ENCODE data around the gene LCE1D.

LCE1D gene

DNA sequence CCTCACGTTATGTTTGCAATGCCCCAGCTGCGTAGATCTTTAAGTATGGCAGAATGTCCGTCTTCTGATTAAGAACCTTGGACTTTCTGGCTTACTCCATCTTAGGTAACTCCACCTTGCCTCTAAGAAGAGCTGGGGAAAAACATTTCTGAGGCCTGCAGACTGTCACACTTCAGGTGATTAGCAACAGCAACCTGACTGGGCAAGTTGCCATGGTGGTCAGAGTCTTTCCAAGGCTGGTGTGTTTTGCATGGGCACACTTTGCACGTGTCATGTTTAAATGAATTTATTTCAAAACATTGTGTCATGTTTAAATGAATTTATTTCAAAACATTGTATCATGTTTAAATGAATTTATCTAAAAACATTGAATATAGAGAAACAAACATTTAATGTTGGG lies 37.9 kb upstream of the LCE1D start:
- Histone ChIP-seq H2BK15ac (replicated peaks; ENCODE audit: low read depth) (no peak overlapping the region), H3K4me3 (ENCODE audit: low read length) (no peak overlapping the region), H3K27ac (ENCODE audit: low read depth, low read length) (no peak overlapping the region), H4K8ac (ENCODE audit: low read depth, low read length) (no peak overlapping the region), H3K27me3 (ENCODE audit: insufficient read depth, low read length, poor library complexity) (no peaks in the 10 kb centered on the region), H3K79me1 (ENCODE audit: low read length) (no peaks in the 10 kb centered on the region), H2AK5ac (ENCODE audit: low read length) (no peak overlapping the region), H3K4me1 (ENCODE audit: control insufficient read depth, low read depth, low read length) (no peaks in the 10 kb centered on the region), H2BK120ac (ENCODE audit: low read depth, low read length) (no peak overlapping the region), H4K5ac (ENCODE audit: low read length) (no peak overlapping the region), H3K18ac (ENCODE audit: low read length) (no peak overlapping the region), H3K56ac (ENCODE audit: low read length) (no peak overlapping the region), H3K4ac (ENCODE audit: low read depth, low read length) (no peak overlapping the region), H3K4me2 (ENCODE audit: low read length) (no peak overlapping the region), H3K79me2 (ENCODE audit: control insufficient read depth, insufficient read depth, low read length) (no peaks in the 10 kb centered on the region), H3K9ac (ENCODE audit: low read length) (no peak overlapping the region), H3K36me3 (ENCODE audit: control insufficient read depth, insufficient read depth, low read length) (no peaks in the 10 kb centered on the region), H2BK5ac (ENCODE audit: low read length) (no peak overlapping the region), H3K23ac (ENCODE audit: low read length) (no peak overlapping the region)
- no CpG with 5 or more reads among the region's 4 CpGs for WGBS (ENCODE audit: extremely low coverage, insufficient coverage, low lambda C conversion rate)
- no peak for DNase-seq

DNA sequence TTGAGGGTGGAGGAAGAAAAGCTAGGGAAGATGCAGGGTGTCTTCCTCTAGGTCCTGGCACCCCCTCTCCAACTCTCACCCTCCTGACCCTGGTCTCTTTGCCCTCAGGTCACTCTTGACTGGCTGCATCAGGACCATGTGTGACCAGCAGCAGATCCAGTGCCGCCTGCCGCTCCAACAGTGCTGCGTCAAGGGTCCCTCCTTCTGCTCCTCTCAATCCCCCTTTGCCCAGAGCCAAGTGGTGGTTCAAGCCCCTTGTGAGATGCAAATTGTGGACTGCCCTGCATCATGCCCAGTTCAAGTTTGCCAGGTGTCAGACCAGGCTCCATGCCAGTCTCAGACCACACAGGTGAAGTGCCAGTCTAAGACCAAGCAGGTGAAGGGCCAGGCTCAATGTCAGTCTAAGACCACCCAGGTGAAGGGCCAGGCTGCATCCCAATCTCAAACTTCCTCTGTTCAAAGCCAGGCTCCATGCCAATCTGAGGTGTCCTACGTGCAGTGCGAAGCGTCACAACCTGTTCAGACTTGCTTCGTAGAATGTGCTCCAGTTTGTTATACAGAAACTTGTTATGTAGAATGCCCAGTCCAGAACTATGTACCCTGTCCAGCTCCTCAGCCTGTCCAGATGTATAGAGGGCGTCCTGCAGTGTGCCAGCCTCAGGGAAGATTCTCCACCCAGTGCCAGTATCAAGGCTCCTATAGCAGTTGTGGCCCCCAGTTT lies 36.9 kb upstream of the LCE1D start:
- Histone ChIP-seq H3K9ac (ENCODE audit: low read length) (no peak overlapping the region), H3K79me2 (ENCODE audit: control insufficient read depth, insufficient read depth, low read length) (no peaks in the 10 kb centered on the region), H4K8ac (ENCODE audit: low read depth, low read length) (no peak overlapping the region), H3K4me3 (ENCODE audit: low read length) (no peak overlapping the region), H3K79me1 (ENCODE audit: low read length) (no peaks in the 10 kb centered on the region), H2AK5ac (ENCODE audit: low read length) (no peak overlapping the region), H3K4ac (ENCODE audit: low read depth, low read length) (no peak overlapping the region), H3K23ac (ENCODE audit: low read length) (no peak overlapping the region), H3K4me1 (ENCODE audit: control insufficient read depth, low read depth, low read length) (no peaks in the 10 kb centered on the region), H3K56ac (ENCODE audit: low read length) (no peak overlapping the region), H2BK15ac (replicated peaks; ENCODE audit: low read depth) (no peak overlapping the region), H4K5ac (ENCODE audit: low read length) (no peak overlapping the region), H3K36me3 (ENCODE audit: control insufficient read depth, insufficient read depth, low read length) (no peaks in the 10 kb centered on the region), H2BK120ac (ENCODE audit: low read depth, low read length) (no peak overlapping the region), H3K27ac (ENCODE audit: low read depth, low read length) (no peak overlapping the region), H3K27me3 (ENCODE audit: insufficient read depth, low read length, poor library complexity) (no peaks in the 10 kb centered on the region), H3K4me2 (ENCODE audit: low read length) (no peak overlapping the region), H2BK5ac (ENCODE audit: low read length) (no peak overlapping the region), H3K18ac (ENCODE audit: low read length) (no peak overlapping the region)
- no CpG with 5 or more reads among the region's 8 CpGs for WGBS (ENCODE audit: extremely low coverage, insufficient coverage, low lambda C conversion rate)
- no peak for DNase-seq

DNA sequence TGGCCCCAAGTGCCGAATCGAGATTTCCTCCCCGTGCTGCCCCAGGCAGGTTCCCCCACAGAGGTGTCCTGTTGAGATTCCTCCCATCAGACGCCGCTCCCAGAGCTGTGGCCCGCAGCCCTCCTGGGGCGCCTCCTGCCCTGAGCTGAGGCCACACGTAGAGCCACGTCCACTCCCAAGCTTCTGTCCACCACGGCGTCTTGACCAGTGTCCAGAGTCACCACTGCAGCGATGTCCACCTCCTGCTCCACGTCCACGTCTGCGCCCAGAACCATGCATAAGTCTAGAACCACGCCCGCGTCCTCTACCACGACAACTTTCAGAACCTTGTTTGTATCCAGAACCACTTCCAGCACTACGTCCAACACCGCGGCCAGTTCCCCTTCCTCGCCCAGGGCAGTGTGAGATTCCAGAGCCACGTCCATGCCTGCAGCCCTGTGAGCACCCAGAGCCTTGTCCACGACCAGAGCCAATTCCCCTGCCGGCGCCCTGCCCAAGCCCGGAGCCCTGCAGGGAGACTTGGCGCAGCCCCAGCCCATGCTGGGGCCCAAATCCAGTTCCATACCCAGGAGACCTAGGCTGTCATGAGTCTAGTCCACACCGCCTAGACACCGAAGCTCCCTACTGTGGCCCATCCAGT lies 35.9 kb upstream of the LCE1D start:
- Histone ChIP-seq H3K79me1 (ENCODE audit: low read length) (no peaks in the 10 kb centered on the region), H2BK5ac (ENCODE audit: low read length) (no peak overlapping the region), H3K18ac (ENCODE audit: low read length) (no peak overlapping the region), H2AK5ac (ENCODE audit: low read length) (no peak overlapping the region), H3K27me3 (ENCODE audit: insufficient read depth, low read length, poor library complexity) (no peaks in the 10 kb centered on the region), H3K4ac (ENCODE audit: low read depth, low read length) (no peak overlapping the region), H2BK120ac (ENCODE audit: low read depth, low read length) (no peak overlapping the region), H3K4me3 (ENCODE audit: low read length) (no peak overlapping the region), H3K27ac (ENCODE audit: low read depth, low read length) (no peak overlapping the region), H3K4me1 (ENCODE audit: control insufficient read depth, low read depth, low read length) (no peaks in the 10 kb centered on the region), H2BK15ac (replicated peaks; ENCODE audit: low read depth) (no peak overlapping the region), H4K8ac (ENCODE audit: low read depth, low read length) (no peak overlapping the region), H3K23ac (ENCODE audit: low read length) (no peak overlapping the region), H3K4me2 (ENCODE audit: low read length) (no peak overlapping the region), H3K9ac (ENCODE audit: low read length) (no peak overlapping the region), H4K5ac (ENCODE audit: low read length) (no peak overlapping the region), H3K79me2 (ENCODE audit: control insufficient read depth, insufficient read depth, low read length) (no peaks in the 10 kb centered on the region), H3K36me3 (ENCODE audit: control insufficient read depth, insufficient read depth, low read length) (no peaks in the 10 kb centered on the region), H3K56ac (ENCODE audit: low read length) (no peak overlapping the region)
- DNase-seq, result no peak
- no CpG with 5 or more reads among the region's 31 CpGs for WGBS (ENCODE audit: extremely low coverage, insufficient coverage, low lambda C conversion rate)

DNA sequence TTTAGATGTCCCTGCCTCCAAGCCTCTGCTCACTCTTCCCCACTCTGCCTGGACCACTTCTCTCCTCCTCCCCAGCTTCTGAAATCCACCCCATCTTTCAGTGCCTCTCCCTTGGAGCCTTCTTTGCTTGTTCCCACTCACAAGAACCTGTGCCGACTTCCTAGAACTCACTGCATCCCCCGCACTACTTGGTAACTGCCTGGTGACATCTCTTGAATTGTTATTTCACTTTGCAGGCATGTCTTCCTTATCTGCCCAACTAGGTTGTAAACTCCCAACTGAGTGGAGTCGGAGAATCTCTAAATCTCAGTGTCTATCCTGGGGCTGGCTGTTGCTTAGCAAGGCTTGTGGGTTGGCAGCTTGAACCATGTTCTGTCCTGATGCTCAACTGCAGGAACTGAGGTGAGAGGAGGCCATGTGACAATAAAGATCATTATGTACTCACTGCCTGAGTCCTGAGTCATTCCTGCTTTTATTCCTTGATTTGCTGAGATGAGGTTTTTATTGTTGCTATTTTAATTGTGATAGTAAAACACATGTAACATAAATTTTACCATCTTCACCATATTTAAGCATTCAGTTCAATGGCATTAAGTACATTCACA lies 34.8 kb upstream of the LCE1D start:
- H4K5ac ChIP-seq (ENCODE audit: low read length), result no peak overlapping the region
- no peaks in the 10 kb centered on the region for H3K79me2 ChIP-seq (ENCODE audit: control insufficient read depth, insufficient read depth, low read length)
- H3K18ac ChIP-seq (ENCODE audit: low read length), result no peak overlapping the region
- H2BK5ac ChIP-seq (ENCODE audit: low read length), result no peak overlapping the region
- H3K27me3 ChIP-seq (ENCODE audit: insufficient read depth, low read length, poor library complexity), result no peaks in the 10 kb centered on the region
- no peak overlapping the region for H3K4ac ChIP-seq (ENCODE audit: low read depth, low read length)
- H2AK5ac ChIP-seq (ENCODE audit: low read length), result no peak overlapping the region
- H3K9ac ChIP-seq (ENCODE audit: low read length), result no peak overlapping the region
- no peak for DNase-seq
- H2BK120ac ChIP-seq (ENCODE audit: low read depth, low read length), result no peak overlapping the region
- no peak overlapping the region for H3K4me3 ChIP-seq (ENCODE audit: low read length)
- no peaks in the 10 kb centered on the region for H3K36me3 ChIP-seq (ENCODE audit: control insufficient read depth, insufficient read depth, low read length)
- no peak overlapping the region for H4K8ac ChIP-seq (ENCODE audit: low read depth, low read length)
- H3K4me2 ChIP-seq (ENCODE audit: low read length), result no peak overlapping the region
- H2BK15ac ChIP-seq (replicated peaks; ENCODE audit: low read depth), result no peak overlapping the region
- no CpG with 5 or more reads among the region's 3 CpGs for WGBS (ENCODE audit: extremely low coverage, insufficient coverage, low lambda C conversion rate)
- H3K56ac ChIP-seq (ENCODE audit: low read length), result no peak overlapping the region
- H3K23ac ChIP-seq (ENCODE audit: low read length), result no peak overlapping the region
- no peaks in the 10 kb centered on the region for H3K4me1 ChIP-seq (ENCODE audit: control insufficient read depth, low read depth, low read length)
- no peaks in the 10 kb centered on the region for H3K79me1 ChIP-seq (ENCODE audit: low read length)
- no peak overlapping the region for H3K27ac ChIP-seq (ENCODE audit: low read depth, low read length)

DNA sequence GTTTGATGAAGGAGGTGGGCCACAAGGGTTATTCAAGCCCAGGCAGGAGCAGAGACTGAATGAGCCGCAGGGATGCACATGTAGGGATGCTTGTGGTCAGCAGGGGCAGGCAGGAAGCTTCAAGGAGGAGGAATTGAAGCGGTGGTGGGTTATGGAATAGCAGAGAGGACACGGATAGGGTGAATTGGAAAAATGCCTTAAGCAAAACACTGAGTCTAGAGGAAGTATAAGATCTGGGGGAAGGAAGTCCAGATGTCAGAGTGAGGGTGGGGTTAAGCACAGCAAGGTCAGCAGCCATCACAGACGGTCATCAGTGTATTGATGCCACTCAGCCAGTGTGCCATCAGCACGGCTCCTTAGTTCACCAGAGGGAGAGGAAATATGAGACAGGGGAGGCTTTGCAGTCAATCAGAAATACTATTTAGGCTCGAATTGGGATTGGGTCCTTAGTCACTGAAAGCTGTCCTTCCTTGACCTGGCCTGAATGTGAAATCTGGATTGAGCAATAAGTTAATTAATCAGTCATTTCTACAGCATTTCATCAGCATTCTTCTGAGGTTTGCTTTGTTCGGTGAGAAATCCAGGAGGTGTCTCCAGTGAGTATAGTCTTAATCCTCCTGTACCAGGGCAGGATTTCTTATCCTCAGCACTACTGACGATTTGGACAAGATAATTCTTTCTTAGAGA lies 27.5 kb upstream of the LCE1D start:
- Histone ChIP-seq H3K4me1 (ENCODE audit: control insufficient read depth, low read depth, low read length) (no peaks in the 10 kb centered on the region), H3K27ac (ENCODE audit: low read depth, low read length) (no peak overlapping the region), H2BK15ac (replicated peaks; ENCODE audit: low read depth) (no peak overlapping the region), H3K36me3 (ENCODE audit: control insufficient read depth, insufficient read depth, low read length) (no peaks in the 10 kb centered on the region), H2AK5ac (ENCODE audit: low read length) (no peak overlapping the region), H3K9ac (ENCODE audit: low read length) (no peak overlapping the region), H3K4ac (ENCODE audit: low read depth, low read length) (no peak overlapping the region), H3K4me2 (ENCODE audit: low read length) (no peak overlapping the region), H3K23ac (ENCODE audit: low read length) (no peak overlapping the region), H3K79me2 (ENCODE audit: control insufficient read depth, insufficient read depth, low read length) (no peaks in the 10 kb centered on the region), H4K5ac (ENCODE audit: low read length) (no peak overlapping the region), H4K8ac (ENCODE audit: low read depth, low read length) (no peak overlapping the region), H3K18ac (ENCODE audit: low read length) (no peak overlapping the region), H3K4me3 (ENCODE audit: low read length) (peak overlapping the region; percentile 15), H3K56ac (ENCODE audit: low read length) (no peak overlapping the region), H3K27me3 (ENCODE audit: insufficient read depth, low read length, poor library complexity) (no peaks in the 10 kb centered on the region), H2BK120ac (ENCODE audit: low read depth, low read length) (no peak overlapping the region), H3K79me1 (ENCODE audit: low read length) (no peaks in the 10 kb centered on the region), H2BK5ac (ENCODE audit: low read length) (no peak overlapping the region)
- no CpG with 5 or more reads among the region's 8 CpGs for WGBS (ENCODE audit: extremely low coverage, insufficient coverage, low lambda C conversion rate)
- DNase-seq, result peak; percentile 1
